Transverse colon (tissue), 3 donors: ENCODE measurements around the gene ATRN.

Experiments
- CTCF ChIP-seq, 5 experiments: fragments of 200-600 bp in 3 of 5; fragments of 450-650 bp in 2 of 5; sonication (generic) in 3 of 5; IDR thresholded peaks; 1 replicate in 2 of 5; 2 replicates in 3 of 5; pipeline ENCODE4 v1.5.1; 2016 to 2017; ENCODE audit warnings: antibody characterized with exemption in 5 of 5, inconsistent platforms in 3 of 5, mild to moderate bottlenecking in 2 of 5, moderate library complexity in 1 of 5
- EP300 ChIP-seq: sonication (generic); formaldehyde crosslinking; IDR thresholded peaks from one replicate; pipeline ENCODE4 v1.6.1; 2017; ENCODE audit warnings: antibody characterized with exemption, low read depth
- POLR2A ChIP-seq: fragments of 450-650 bp; IDR thresholded peaks from one replicate; pipeline ENCODE4 v1.6.1; 2016; ENCODE audit warnings: antibody characterized with exemption, mild to moderate bottlenecking, moderate library complexity

- no peak for TF ChIP-seq CTCF (IDR thresholded peaks at IDR 0.05)
- TF ChIP-seq POLR2A, result no peak
- no peak for TF ChIP-seq EP300
These were observed 216.8 kb downstream of the ATRN start for GRCh38 chr20:3687655-3688054.
